NCI-H748 (cell line): ENCODE data around the gene UBR2.

Source experiments
- DNase-seq: peaks from one replicate; lab custom pipeline; 2025; ENCODE audit not compliant: unreplicated experiment; lab: John Stamatoyannopoulos, UW

UBR2 gene

DNA sequence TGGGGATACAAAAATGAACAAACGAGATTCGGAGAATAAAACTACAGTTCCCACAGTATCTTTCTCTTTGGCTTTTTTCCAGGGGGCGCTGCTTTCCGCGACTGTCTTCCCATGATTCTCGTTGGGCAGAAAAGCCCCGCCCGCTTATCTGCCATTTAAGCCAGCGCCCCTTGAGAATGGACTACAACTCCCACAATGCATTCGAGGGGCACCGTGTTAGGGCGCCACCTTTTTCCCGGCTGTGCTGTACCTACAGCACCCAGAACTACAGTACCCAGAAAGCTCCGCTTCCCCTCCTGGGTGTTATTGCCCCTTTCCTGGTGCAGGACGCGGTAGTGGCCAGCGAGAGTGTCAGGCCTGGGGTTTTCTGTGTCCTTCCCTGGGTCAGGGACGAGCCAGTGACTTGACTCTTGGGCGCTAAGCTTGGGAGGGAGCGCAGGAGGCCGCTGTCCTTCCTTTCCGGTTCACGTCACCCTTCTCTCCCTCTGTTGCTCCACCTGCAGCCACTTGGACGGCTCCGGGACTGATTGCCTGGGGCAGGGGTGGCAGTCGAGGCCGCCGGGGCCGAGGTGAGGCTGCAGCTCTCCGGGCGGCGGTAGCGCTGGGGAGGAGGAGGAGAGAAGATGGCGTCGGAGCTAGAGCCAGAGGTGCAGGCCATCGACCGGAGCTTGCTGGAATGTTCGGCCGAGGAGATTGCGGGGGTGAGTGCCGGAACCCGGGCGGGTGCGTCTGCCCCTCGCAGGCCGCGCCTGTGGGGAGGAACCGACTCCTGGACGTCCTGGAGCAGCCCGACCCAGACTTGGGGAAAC is at the start of gene UBR2:
TSS of gene UBR2 (plus strand) at position 333 of the 809 bp plus-strand sequence. CDS start at position 624, 291 bp downstream.
- DNase-seq: peak; percentile 100

DNA sequence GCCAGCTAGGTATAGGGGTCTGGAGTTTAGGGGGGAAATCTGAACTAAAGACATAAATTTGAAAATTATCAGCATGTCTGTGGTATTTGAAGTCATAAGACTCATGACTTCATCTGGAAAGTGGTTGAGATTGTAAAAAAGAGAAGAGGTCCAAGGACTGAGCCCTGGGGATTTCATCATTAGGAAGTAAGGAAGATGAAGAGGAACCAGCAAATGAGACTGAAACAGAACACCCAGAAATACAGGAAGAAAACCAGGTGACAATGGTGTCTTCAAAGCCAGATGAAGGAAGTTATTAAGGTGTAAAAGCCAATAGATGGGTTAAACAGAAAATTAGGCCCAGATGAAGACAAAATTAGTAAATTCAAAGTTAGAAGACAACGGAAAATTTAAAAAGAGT is 49.1 kb upstream of the UBR2 start:
- no peak for DNase-seq

DNA sequence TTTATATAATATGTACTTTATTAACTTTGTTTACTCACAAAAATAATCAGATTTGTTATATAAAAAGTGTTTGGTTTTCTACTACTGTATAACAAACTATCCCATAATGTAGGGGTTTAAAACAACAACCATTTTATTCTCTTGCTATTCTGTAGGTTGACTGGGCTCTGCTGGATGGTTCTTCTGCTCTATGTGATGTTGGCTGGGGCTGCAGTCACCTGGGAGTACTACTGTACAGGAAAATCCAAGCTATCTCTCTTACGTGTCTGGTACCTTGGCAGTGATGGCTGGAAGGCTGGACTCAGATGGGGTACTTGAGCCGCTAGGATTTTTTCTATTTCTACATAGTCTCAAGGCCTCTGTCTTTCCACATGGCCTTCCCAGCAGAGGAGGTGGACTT is 44.0 kb upstream of the UBR2 start:
- no peak for DNase-seq

- no peak for DNase-seq
These were observed 42.8 kb upstream of the UBR2 start for GRCh38 chr6:42520786-42521607.

DNA sequence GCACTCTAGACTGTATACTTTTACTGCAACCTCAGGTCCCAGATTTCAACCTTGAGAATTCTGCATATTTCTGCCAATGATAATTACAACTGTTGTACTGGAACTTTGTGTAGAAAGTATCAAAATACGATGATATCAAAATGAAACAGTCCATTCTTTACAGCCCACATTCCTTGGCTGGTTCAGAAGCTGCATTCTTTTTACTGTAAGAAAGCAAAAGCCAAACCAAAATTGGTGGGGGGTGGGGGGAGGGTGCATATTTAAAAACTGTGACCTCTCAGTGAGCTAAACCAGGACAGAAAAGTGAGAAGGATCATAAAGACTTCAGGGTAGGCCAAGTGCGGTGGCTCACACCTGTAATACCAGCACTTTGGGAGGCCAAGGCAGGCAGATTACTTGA is 41.8 kb upstream of the UBR2 start:
- no peak for DNase-seq

- no peak for DNase-seq
These were observed 40.7 kb upstream of the UBR2 start for GRCh38 chr6:42522942-42523814.

GRCh38 chr6:42525206-42525605 is 38.6 kb upstream of the UBR2 start:
- DNase-seq: no peak

- no peak for DNase-seq
These were observed 37.2 kb upstream of the UBR2 start for GRCh38 chr6:42526616-42527015.

- DNase-seq: no peak
These were observed 36.6 kb upstream of the UBR2 start for GRCh38 chr6:42527204-42527603.

DNA sequence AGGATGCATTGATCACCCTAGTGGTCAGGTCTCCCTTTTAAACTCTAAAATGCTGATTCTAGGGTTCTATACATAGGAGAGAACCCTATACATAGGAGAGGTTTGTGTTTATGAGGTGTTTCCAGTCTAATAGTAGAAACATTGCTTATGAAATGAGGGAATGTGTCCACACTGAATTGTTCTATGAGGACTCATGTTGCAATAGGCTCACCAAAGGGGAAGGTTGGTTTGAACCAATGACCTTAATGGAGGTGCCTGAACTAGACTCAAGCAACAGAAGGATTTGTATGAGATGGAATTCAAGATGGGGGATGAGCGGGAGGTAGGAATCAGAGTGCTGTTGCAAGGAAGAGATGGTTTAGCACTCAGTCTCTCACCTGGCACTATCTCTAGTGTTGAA is 33.5 kb upstream of the UBR2 start:
- no peak for DNase-seq

- no peak for DNase-seq
These were observed 33.1 kb upstream of the UBR2 start for GRCh38 chr6:42530751-42531150.

DNA sequence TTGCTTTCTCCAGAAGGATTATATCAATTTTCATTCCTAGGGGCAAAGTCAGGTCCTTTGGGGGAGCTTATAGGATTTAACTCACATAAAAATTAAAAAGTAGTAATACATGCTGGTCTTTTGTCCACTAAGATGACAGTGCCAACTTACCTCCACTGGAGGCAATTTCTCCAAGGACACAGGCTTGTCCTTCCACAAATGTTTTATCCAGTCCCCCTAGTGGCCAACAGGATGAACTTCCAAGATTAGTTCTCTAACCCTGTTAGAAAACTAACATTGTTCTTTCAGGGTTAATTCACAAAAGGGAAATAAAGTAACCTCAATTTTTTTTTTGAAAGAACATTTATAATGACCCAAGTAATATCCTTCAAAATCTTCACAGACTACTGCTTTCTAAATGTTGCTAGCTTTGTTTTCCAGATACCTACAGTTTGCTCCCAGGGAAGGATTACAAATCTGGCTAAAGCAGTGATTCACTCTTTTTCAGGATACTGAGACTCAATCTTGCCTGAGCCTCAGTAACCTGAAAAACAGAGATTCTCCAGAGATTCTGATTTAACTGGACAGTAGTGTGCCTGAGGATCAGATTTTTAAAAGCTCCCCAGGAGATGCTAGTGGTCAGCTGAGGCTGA is 31.7 kb upstream of the UBR2 start:
- DNase-seq: peak; percentile 77

GRCh38 chr6:42533794-42534193 is 30.0 kb upstream of the UBR2 start:
- no peak for DNase-seq

GRCh38 chr6:42537536-42537935 is 26.3 kb upstream of the UBR2 start:
- DNase-seq: no peak

DNA sequence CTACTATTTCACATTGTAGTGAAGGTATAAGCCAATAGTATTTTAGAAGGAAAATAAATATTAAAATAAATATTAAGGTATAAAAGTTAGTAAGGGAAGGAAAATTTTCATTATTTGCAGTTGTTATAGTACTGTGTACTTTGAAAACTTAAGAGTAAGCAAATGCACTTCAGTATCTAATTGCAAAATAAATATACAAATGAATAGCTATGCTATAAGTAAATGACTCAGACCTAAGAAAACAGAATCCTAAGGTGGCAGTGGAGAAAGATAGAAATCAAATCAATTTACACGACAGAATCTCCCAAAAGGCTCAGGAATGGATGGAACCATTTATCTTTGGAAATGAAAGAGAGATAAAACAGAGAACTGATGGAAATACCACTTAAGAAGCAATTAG is 24.7 kb upstream of the UBR2 start:
- DNase-seq: no peak

- DNase-seq: no peak
These were observed 18.5 kb upstream of the UBR2 start for GRCh38 chr6:42545226-42545773.

- peak; percentile 82 for DNase-seq
These were observed 16.2 kb upstream of the UBR2 start for GRCh38 chr6:42547407-42548329.

GRCh38 chr6:42550277-42550676 is 13.6 kb upstream of the UBR2 start:
- no peak for DNase-seq

GRCh38 chr6:42551217-42551616 is 12.6 kb upstream of the UBR2 start:
- DNase-seq: no peak
